ENCODE measurements around the gene TIMM44.
"Not testable (repeated sequence)": the region's sequence is repeated elsewhere in the genome, so short reads cannot be mapped to it uniquely, and the experiment has no call there.

Gene TIMM44

DNA sequence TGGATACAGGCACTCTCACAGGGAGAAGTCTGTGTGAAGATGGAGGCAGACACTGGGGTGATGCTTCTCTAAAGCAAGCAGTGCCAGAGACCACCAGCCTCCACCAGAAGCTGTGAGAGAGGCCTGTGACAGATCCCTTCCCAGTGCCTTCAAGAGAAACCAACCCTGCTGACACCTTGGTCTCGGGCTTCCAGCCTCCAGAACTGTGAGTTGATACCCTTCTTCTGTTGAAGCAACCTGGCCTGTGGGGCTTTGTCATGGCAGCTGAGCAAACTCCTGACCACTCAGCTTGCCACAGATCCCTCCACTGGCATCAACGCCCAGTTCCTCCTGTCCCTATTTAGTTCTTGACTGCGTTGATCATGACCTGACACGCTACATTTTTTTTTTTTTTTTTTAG is 33.0 kb upstream of the TIMM44 start:
- no peak for DNase-seq

DNA sequence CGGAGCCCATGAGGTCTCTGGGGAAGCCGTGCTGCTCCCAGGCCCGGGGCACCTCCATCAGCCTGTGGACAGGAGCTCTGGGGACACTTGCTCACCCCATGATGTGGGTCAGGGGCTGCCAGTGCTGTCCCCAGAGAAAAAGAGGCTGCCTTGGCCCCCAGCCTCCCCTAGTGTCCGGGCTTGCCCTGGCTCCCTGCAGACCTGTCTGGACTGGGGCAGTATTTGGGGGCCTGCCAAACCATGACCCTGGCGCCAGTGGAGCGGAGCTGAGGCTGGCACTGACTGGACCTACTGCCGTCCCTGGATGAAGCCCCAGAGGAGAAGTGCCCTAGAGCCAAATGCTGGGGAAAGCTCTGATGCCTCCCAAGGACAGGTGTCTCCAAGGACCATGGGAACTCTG is 31.6 kb upstream of the TIMM44 start:
- DNase-seq, result no peak

DNA sequence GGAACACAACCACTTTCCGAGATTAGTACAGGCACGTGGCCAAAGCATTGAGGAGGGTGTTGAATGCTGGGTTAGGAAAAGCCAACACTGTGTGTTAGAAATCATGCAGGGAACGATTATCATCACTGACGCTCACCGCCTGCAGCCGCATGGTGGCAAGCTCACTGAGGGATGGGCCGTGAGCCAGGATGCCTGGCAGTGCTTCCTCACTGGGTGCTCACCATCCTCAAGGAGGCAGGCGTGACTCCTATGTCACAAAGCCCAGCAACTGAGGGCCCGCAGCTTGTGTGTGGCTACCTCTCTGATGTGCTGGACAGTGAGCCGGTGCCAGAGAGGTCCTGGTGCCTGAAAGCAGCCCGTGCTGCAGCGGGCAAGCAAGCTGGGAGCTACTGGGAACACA is 30.4 kb upstream of the TIMM44 start:
- DNase-seq, result no peak

DNA sequence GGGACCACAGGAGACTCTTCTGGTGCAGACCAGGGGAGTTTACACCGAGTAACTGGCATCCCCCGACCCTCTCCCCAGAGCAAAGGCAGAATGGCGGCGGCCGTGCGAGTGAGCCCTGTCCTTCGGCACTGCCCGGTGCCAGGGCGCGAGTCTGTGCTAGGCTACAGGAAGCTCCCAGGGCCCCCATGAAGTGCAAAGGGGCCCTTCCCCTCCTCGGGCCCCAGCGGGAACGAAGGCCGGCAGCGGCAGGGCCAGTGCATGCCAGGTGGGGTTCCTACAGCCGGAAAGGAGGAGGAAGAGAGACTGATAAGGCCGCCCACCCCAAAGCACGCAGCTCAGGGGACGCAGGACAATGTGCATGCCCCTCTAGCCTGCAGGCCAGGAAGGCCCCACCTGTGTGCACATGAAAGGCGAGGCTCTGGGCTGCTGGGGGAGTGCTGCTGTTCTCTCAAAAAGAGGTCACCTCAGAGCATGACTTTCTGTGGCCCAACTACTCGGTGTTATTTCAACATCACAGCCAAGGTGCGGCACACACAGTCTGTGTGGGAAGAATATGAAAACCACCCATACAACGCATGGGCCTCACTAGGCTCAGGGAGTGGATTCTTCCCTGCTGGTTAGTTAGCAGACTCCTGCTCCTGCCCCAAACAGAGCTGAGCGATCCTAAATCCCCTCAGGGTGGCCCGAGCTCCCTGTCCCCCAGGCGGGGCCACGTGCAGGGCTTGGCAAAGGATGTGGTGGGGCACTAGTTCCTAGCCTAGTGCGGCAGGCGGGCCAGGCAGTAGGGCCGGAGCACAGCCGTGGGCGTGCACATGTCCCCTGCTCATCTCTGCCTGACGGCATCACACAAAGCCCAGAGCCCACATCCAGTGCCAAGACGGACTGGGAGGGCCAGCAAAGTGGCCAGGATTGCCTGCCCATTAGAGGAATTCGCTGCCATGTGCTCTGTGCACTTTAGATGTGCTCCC is 28.4 kb upstream of the TIMM44 start:
- no peak for DNase-seq

DNA sequence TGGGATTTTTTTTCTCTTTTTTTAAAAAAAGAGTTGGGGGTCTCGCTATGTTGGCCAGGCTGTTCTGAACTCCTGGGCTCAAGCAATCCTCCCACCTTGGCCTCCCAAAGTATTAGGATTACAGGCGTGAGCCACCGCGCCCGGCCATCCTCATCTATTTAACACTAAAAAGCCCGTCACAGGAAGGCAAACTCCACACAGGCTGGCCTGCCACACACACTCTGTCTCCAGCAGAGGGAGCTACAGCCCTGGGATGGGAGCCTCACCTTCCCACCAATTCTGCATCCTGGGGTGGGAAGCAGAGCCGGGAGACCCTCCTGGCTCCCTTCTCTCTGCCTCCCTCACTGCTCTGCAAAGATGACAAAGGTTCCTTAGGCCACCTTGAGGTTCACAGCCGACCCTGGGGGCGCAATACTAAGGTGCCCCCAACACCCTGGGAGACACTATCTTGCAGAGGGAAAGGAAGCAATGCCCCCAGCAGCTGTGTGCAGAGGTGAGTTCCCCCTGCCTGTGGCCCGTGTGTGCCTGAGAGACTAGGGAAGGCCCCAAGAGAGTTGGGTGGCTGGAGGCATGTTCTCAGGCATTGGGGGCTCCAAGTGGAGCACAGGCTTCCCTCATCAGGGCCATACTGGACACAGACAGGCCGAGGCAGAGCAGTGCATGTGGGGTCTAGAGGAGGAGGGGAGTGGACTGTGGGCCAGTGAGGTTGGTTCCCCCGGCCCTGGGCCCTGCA is 27.4 kb upstream of the TIMM44 start:
- no peak for DNase-seq

DNA sequence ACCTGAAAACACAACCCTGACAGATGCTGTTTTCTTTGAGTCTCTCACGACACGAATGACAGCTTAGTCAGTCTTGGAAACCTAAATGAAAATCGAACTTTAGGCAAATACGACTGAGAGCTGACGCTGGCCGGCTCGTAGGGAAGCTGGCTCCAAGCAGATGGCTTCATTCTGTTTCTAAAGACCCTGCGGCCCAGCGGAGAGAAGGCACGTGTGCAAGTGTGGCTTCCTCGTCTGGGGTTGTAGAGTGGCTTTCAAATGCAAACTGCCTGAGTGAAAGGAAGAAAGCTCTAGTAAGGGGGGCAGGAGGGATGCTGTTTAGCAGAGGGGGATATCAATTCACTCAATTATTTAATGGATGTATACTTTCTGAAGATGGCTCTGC is 26.1 kb upstream of the TIMM44 start:
- DNase-seq, result no peak

DNA sequence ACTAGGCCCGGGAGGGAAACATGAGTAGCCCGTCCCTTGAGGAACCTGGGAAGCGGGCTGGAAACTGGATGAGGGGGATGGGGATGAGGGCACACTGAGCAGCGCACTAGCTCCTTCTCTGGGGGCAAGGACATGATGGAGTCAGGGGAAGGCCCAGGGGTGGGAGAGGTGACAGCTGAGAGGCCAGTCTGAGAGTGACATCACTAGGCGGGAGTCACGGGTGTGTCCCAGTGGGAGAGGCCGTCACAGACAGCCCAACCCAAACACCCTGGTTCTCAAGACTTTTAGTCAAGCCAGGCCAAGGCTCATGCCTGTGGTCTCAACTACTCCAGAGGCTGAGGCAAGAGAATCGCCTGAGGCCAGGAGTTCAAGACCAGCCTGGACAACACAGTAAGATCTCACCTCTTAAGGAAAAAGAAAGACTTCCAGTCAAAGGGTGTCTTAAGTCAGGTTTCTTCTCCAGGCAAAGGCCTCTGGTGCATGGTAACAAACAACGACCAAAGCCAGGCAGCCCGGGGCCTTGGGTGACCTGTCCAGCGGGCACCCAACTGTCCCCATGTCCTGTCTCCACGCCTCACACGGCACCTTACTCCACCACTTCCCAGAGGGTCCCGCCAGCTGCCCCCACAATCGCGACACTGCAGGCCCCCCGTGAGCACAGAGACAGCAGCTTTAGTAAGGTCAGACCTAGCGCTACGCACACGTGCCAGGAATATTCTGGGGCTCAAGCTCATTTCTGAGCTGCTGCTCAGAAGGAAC is 25.5 kb upstream of the TIMM44 start:
- no peak for DNase-seq

DNA sequence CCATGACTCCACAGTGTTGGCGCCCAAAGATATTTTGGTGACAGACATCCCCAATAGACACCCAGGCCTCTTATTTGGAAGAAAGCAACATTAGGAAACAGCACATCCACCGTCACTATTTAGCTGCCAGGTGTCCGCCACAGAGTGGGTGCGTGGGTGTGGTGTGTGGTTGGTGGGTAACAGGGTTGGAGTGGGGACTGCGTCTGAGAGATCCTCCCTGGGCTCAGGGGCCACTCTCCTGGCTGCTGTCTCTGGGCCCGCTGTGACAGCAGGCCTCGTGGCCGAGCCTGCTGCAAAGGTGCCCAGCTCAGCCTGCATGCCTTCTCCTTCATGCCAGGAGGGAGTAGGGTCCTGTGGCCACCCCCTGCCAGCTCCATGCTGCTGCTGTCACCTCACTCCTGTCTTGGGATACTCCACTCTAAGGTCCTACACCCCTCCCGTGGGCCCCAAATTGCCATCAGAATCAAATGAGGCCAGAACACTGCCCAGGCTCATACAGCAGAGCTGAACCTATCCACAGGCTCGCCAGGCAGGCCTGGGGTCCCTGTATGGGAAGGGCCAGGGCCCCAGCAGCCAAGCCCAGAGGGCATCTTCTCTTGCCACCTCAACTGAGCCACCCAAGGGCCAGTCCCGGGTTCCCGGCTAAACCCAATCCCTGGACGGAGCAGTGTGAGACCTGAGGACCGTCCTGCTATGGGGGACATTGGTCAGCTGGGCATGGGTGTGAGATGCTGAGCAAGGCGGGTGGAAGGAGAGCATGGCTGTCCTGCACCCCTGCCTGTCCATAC is 24.7 kb upstream of the TIMM44 start:
- DNase-seq, result no peak

DNA sequence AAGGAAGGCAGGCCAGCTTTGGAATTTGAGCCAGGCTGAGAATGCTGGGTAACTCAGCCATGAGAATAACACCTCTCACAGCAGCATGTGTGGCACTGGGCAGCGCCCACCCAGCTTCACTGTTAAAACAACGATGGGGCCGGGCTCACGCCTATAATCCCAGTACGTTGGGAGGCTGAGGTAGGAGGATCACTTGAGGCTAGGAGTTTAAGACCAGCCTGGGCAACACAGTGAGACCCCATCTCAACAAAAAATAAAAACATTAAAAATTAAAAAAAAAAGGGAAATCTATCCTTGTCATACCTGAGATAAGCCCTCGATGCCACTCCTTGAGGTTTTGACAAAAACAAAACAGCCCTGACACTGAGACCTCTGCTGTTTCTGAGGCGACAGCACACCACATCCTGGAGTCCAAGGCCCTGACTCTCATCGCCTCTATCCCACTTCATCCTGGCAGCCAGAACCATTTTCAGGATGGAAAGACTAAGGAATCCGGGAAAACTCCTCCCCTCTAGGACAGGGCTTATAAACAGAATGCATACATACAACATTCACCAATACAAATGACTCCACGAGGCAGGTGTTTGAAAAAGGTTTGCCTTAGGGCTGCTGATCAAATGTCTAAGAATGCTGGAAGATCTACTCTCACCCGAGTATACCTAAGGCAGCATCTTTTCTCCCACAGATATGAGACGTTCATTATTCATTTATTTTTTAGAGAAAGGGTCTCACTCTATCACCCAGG is 22.6 kb upstream of the TIMM44 start:
- DNase-seq, result no peak

DNA sequence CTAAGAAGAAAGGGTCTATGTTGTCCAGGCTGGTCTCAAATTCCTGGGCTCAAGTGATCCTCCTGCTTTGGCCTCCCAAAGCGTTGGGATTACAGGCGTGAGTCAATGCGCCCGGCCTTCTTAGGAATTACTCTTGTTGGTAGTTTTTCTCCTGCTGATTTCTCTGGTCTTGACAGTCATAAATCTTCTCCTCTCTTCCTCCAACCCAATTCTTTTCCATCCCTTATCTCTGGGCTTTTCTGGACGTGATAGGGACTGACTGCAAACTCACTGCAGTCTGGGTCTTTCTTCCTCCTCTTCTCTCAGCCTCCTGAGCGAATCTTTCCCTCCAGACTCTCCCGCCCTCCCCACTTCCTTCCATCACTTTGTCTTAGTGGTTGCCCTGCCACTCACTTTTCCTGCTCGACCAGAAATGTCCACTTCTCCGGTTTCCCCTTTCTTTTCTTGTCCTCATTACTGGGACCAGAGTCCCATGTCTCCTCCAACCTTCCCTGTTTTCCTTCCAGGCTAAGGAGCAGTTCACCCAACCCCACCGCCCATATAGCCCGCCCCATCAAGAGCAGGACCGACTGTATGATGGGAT is 21.9 kb upstream of the TIMM44 start:
- DNase-seq, result no peak

DNA sequence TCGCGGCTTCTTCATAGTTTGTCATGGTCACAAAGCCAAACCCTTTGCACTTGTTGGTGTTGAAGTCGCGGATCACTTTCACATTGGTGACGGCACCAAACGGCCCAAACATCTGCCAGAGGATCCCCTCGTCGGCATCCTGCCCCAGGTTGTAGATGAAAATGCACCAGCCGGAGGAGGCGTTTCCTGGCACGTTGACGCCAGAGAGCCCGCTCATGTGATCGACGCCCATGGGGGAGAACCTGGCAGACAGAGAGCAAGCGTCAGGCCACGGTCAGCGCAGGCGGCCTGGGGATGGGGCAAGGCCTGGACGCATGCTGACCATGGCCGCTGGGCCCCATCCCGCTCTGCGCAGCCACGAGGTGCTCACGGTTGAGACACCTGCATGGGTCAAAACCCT is 20.1 kb upstream of the TIMM44 start:
- DNase-seq, result no peak

DNA sequence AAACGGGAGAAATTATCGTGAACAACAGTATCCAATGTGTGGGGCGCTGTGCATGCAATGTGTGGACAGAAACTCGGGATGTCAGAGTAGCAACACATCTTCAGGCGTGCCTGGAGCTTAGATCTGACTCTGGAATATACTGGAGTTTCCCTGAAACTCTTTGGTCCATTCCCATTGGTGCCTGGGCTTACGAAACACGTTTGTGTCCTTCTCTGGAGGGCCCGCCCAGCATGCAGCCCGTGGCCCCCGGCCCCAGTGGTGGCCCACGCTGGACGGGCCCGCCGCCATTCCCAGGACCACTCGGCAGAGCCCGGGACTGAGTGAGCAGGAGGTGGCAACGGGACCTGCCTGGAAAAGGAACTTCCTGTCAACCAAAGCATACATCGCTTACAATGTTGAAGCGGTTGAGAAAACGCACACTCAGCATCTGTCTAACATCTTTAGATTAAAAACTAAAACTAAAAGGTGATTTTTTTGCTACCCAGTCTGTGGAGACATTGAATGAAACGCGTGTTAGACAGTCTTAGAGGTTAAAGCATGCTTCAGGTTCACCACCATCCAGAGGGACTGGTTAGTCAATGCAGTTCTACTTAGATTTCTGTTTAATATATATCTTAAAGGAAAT is 19.3 kb upstream of the TIMM44 start:
- no peak for DNase-seq

DNA sequence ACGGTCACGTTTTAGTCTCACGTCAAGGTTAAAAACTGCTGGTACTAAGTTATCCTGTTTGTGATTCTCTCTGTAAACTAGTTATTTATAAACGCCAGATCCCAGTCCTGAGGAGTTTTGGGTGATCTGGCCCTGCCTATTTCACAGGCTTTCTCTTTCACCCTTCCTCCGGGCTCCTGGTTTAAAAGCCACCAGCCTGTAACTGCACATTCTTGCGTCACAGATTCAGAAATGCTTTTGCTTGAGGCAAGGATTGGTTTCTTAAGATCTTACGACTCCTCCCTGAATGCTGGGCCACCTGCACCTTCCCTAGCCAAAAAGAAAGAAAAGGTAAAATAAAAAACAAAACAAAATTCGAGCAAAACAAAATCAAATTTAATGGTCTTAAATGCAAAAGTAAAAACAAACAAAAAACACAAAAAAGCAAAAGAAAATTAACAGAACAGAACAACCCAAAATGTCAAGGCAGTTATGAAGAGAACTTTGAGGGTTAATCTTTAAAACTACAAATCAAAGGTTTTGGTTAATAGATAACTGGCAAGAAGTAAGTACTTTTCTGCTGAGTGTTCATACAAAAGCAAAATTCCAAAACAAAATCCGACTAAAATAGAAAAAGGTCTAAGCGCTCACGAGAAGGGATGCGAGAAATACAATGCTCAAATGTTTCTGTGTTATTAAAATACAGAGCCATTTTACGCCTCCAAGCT is 18.6 kb upstream of the TIMM44 start:
- DNase-seq, result no peak

DNA sequence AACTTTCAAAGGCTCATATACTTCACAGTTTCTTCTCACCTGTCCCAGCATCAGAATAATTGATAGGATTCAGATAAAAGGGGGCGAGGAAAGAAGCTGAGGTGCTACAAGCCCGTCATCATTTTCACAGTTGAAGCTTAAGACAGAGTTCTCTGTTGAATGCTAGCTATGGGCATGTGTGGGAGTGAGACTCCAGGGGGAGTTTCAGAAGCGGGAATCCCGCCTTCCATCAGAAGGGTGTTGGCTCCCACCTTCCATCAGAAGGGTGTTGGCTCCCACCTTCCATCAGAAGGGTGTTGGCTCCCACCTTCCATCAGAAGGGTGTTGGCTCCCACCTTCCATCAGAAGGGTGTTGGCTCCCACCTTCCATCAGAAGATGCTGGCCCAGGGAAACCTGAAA is 17.6 kb upstream of the TIMM44 start:
- not testable (repeated sequence) for DNase-seq

DNA sequence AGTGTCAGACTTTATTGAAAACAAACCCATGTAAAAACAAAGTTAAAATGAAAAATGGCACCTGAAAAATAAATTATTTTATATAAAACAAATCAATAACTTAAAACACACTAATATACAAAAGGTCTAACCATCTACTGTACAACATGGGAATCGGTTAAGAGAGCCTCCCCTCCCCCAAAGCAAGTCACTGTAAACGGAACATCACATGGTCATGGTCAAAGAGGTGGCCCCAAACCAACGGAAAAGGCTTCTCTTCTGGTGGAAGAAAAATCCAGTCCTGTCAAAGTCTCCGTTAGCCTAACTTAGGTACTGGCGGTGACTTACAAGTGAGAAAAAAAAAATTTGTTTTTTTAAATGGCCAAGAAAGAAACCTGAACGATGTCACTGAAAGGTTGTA is 15.7 kb upstream of the TIMM44 start:
- DNase-seq, result no peak

DNA sequence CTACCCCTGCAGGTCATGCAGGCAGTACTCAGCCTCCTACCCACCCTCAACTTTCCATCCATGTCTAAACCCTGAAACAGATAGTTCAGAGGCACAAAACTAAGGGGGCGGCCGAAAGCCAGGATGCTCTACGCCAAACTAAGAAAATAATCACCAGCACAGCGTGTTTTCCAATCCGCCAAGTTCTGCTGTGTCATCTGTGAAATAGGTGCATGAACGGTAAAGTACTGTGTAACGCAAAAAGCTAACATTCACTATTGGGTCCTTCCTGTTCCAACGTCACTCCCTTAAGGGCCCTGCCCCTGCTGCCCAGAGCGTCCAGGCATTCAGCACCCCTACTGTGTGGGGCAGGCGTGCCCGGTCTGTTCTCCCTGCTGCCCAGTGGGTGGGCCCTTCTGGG is 12.2 kb upstream of the TIMM44 start:
- DNase-seq, result no peak

DNA sequence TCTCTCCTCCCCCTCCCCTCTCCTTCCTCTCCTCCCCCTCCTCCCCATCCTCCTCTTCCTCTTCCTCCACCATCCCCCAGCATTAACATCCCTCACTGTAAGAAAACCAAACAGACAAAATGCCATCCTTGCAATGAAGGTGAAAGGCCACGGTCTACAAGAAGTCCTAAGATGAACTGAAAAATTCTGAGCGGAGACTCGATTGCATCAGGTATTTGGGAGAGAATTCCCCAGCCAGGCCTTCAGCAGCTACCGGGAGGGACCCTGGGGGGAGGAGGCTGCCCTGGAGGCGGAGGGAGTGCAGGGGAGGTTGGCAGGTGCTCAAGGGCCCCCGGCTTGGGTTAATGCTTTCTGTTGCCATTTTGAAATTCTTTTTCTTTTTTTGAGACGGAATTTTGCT is 10.1 kb upstream of the TIMM44 start:
- no peak for DNase-seq

DNA sequence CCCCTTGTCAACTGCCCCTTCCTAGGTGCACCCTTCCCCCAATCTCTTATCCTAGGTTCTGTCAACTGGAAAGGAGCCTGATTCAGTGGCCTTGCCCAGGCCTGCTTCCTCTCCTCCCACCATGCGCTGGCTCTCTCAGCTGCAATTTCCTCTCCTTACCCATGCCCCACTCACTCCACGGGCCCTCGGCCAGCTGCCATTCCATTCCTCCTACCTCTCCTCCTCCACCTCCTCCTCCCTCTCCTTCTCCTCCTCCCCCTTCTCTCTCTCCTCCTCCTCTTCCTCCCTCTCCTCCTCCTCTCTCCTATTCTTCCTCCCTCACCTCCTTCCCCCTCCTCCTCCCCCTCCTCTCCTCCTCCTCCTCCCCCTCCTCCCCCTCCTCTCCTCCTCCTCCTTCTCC is 9.6 kb upstream of the TIMM44 start:
- no peak for DNase-seq

DNA sequence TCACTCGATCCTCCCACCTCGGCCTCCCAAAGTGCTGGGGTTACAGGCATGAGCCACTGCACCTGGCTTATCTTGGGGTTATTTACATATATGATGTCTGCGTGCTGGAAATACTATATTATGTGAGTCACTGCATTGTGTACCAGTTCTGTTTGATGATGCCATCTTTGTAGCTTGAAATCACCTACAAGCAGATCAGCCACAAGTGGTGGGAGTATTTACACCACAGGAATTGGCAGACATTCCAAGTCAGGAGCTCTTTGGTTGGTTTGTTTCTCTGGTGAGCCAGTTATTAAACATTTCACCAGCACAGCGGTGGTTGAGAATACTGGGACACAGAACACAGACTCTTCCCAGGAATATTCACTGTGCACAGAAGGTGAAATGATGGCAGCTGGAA is 4.5 kb upstream of the TIMM44 start:
- no peak for DNase-seq

DNA sequence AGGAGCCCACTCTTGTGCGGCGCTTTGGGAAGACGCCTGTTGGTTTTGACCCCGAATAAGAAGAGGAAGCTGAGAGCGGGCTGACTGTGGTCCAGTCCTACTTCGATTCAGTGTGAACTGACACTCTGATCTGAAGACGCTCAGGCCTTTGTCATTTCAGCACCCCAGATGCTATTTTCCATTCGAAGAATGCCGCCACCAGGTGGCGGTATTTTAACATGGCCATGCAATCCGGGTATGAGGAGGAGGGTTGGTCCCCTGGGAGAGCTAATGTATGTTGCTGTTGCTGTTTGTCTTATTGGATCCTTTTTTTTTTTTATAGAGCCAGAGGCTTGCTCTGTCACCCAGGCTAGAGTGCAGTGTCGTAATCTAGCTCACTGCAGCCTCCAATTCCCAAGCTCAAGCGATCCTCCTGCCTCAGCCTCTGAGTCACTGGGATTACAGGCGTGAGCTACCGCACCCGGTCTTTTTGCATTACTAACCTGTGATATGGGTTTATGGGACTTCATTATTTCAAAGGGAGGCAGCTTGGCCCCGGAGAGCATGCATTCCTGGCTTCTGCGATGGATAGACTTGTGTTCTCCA is 803 bp upstream of the TIMM44 start:
- DNase-seq, result peak; percentile 83
